Ectodermal cell (in vitro differentiated cells): ENCODE results near the gene PSMD4.
"Not testable (repeated sequence)": the region's sequence is repeated elsewhere in the genome, so short reads cannot be mapped to it uniquely, and the experiment has no call there.

Source experiments
- H3K27ac ChIP-seq: 2 replicates; pipeline ENCODE4 v1.7.0; 2013; ENCODE audit warnings: mild to moderate bottlenecking, low read depth, low read length; ENCODE audit not compliant: insufficient read depth, poor library complexity, severe bottlenecking
- H3K27me3 ChIP-seq: 2 replicates; pipeline ENCODE4 v1.7.0; 2013; ENCODE audit warnings: mild to moderate bottlenecking, low read length; ENCODE audit not compliant: insufficient read depth, control insufficient read depth, poor library complexity, severe bottlenecking
- H3K36me3 ChIP-seq: one replicate; pipeline ENCODE4 v1.7.0; 2013; ENCODE audit warnings: low read length; ENCODE audit not compliant: control insufficient read depth, insufficient read depth
- H3K4me1 ChIP-seq: one replicate; pipeline ENCODE4 v1.7.0; 2013; ENCODE audit warnings: low read length; ENCODE audit not compliant: control insufficient read depth, insufficient read depth
- H3K4me3 ChIP-seq: 2 replicates; pipeline ENCODE4 v1.7.0; 2013; ENCODE audit warnings: low read depth, low read length, control low read depth; ENCODE audit not compliant: insufficient read depth
- H3K9me3 ChIP-seq: 2 replicates; pipeline ENCODE4 v1.7.0; 2013; ENCODE audit warnings: mild to moderate bottlenecking, low read length, moderate library complexity; ENCODE audit not compliant: control insufficient read depth
- WGBS, 2 experiments: methylation state at CpG; one replicate each; pipeline ENCODE4 v1.1.7; 2013; ENCODE audit warnings: missing lambda C conversion rate in 2 of 2; 5-methylcytosine and 5-hydroxymethylcytosine counted together

PSMD4 gene

GRCh38 chr1:151267760-151268159 is 13.2 kb downstream of the PSMD4 start:
- Histone ChIP-seq H3K9me3 (no peaks in the 10 kb centered on the region), H3K27ac (no peak overlapping the region), H3K36me3 (peaks cover 28% of the 10 kb centered on the region), H3K4me3 (no peak overlapping the region), H3K4me1 (no peaks in the 10 kb centered on the region), H3K27me3 (no peaks in the 10 kb centered on the region)
- 91 to 96% methylated on average over 4 of the region's 4 CpGs for WGBS, 2 experiments

- Histone ChIP-seq H3K4me1 (no peaks in the 10 kb centered on the region), H3K27me3 (no peaks in the 10 kb centered on the region), H3K27ac (no peak overlapping the region), H3K4me3 (no peak overlapping the region), H3K36me3 (no peaks in the 10 kb centered on the region), H3K9me3 (no peaks in the 10 kb centered on the region)
- 84 to 92% methylated on average over 3 of the region's 3 CpGs for WGBS, 2 experiments
Observed at GRCh38 chr1:151273924-151274466, 19.5 kb downstream of the PSMD4 start.

GRCh38 chr1:151275341-151275740 is 20.8 kb downstream of the PSMD4 start:
- not testable (repeated sequence) for H3K4me1 ChIP-seq, H3K27ac ChIP-seq, H3K9me3 ChIP-seq, H3K4me3 ChIP-seq, H3K27me3 ChIP-seq, H3K36me3 ChIP-seq
- 90 to 93% methylated on average over 4 to 5 of the region's 5 CpGs for WGBS, 2 experiments

- no peak overlapping the region for H3K4me3 ChIP-seq
- H3K36me3 ChIP-seq: no peaks in the 10 kb centered on the region
- no peak overlapping the region for H3K27ac ChIP-seq
- H3K9me3 ChIP-seq: no peaks in the 10 kb centered on the region
- H3K27me3 ChIP-seq: no peaks in the 10 kb centered on the region
- H3K4me1 ChIP-seq: no peaks in the 10 kb centered on the region
- 88 to 91% methylated on average over 2 of the region's 2 CpGs for WGBS, 2 experiments
Observed at GRCh38 chr1:151277249-151277648, 22.7 kb downstream of the PSMD4 start.

- H3K27ac ChIP-seq: peak overlapping the region; percentile 100
- H3K27me3 ChIP-seq: no peaks in the 10 kb centered on the region
- peaks cover under 1% of the 10 kb centered on the region for H3K36me3 ChIP-seq
- peaks cover 12% of the 10 kb centered on the region for H3K4me1 ChIP-seq
- H3K9me3 ChIP-seq: no peaks in the 10 kb centered on the region
- 0% methylated on average over 48 of the region's 48 CpGs for WGBS, 2 experiments
- H3K4me3 ChIP-seq: peak overlapping the region; percentile 99
Observed at GRCh38 chr1:151281225-151281968, 26.9 kb downstream of the PSMD4 start.

GRCh38 chr1:151281969-151282882 is 27.7 kb downstream of the PSMD4 start, which contains the start of gene ZNF687:
Gene ZNF687 (plus strand): TSS chr1:151282299. CDS start chr1:151286292, 3,993 bp downstream.
- 0% methylated on average over 73 to 74 of the region's 74 CpGs for WGBS, 2 experiments
- Histone ChIP-seq H3K4me1 (peaks cover 12% of the 10 kb centered on the region), H3K36me3 (peaks cover 9% of the 10 kb centered on the region), H3K9me3 (no peaks in the 10 kb centered on the region), H3K27ac (peak within 1 kb of the TSS; percentile 100), H3K4me3 (peak within 1 kb of the TSS; percentile 99), H3K27me3 (no peaks in the 10 kb centered on the region)

- Histone ChIP-seq H3K4me3 (peak overlapping the region; percentile 99), H3K9me3 (no peaks in the 10 kb centered on the region), H3K27me3 (no peaks in the 10 kb centered on the region), H3K27ac (peak overlapping the region; percentile 100), H3K4me1 (peaks cover 12% of the 10 kb centered on the region), H3K36me3 (peaks cover 18% of the 10 kb centered on the region)
- 13% methylated on average over 44 of the region's 44 CpGs for WGBS, 2 experiments
Observed at GRCh38 chr1:151282883-151283725, 28.6 kb downstream of the PSMD4 start.

- Histone ChIP-seq H3K36me3 (peaks cover 27% of the 10 kb centered on the region), H3K27ac (no peak overlapping the region), H3K4me1 (peaks cover 12% of the 10 kb centered on the region), H3K27me3 (no peaks in the 10 kb centered on the region), H3K4me3 (no peak overlapping the region), H3K9me3 (no peaks in the 10 kb centered on the region)
- 82 to 86% methylated on average over 2 of the region's 2 CpGs for WGBS, 2 experiments
Observed at GRCh38 chr1:151284013-151284577, 29.6 kb downstream of the PSMD4 start.

GRCh38 chr1:151286619-151287340 is 32.2 kb downstream of the PSMD4 start:
- no peaks in the 10 kb centered on the region for H3K9me3 ChIP-seq
- 93% methylated on average over 10 of the region's 10 CpGs for WGBS, 2 experiments
- H3K4me1 ChIP-seq: peaks cover 12% of the 10 kb centered on the region
- no peaks in the 10 kb centered on the region for H3K27me3 ChIP-seq
- peaks cover 45% of the 10 kb centered on the region for H3K36me3 ChIP-seq
- no peak overlapping the region for H3K4me3 ChIP-seq
- no peak overlapping the region for H3K27ac ChIP-seq
